GM12872 (cell line): ENCODE results near the gene CDX1.

Experiments
- CTCF ChIP-seq: IDR thresholded peaks from 3 replicates; pipeline ENCODE4 v1.5.1; 2011; ENCODE audit warnings: low read depth, mild to moderate bottlenecking, low read length, moderate library complexity; ENCODE audit not compliant: insufficient read depth

Gene CDX1

GRCh38 chr5:150218693-150219035 is 52.1 kb downstream of the CDX1 start:
- no peak for TF ChIP-seq CTCF

GRCh38 chr5:150219142-150219541 is 52.6 kb downstream of the CDX1 start:
- no peak for TF ChIP-seq CTCF

- TF ChIP-seq CTCF = no peak
Observed at GRCh38 chr5:150219861-150220260, 53.3 kb downstream of the CDX1 start.

- no peak for TF ChIP-seq CTCF
Observed at GRCh38 chr5:150221471-150221870, 54.9 kb downstream of the CDX1 start.

- no peak for TF ChIP-seq CTCF
Observed at GRCh38 chr5:150222906-150223305, 56.3 kb downstream of the CDX1 start.

GRCh38 chr5:150223474-150223873 is 56.9 kb downstream of the CDX1 start:
- no peak for TF ChIP-seq CTCF

- no peak for TF ChIP-seq CTCF
Observed at GRCh38 chr5:150224483-150225027, 58.0 kb downstream of the CDX1 start.

GRCh38 chr5:150227036-150227435 is 60.5 kb downstream of the CDX1 start:
- TF ChIP-seq CTCF = no peak
